BLaER1 treated with 17β-estradiol and CSF1 and Interleukin-3, amounts not matched to agents 10 nM and 100 nM (cell line): ENCODE data around the gene KRT28.

Experiments used
- H3K27ac ChIP-seq, 11 experiments: shearing (Covaris generic); formaldehyde crosslinking; 2 replicates each; pipeline ENCODE4 v1.8.1; 2022
- H3K27me3 ChIP-seq, 11 experiments: shearing (Covaris generic); formaldehyde crosslinking; 2 replicates each; pipeline ENCODE4 v1.8.1; 2022
- H3K36me3 ChIP-seq, 11 experiments: shearing (Covaris generic); formaldehyde crosslinking; 2 replicates each; pipeline ENCODE4 v1.8.1; 2022
- H3K4me1 ChIP-seq, 10 experiments: shearing (Covaris generic); formaldehyde crosslinking; 2 replicates each; pipeline ENCODE4 v1.8.1; 2022
- H3K4me2 ChIP-seq, 11 experiments: shearing (Covaris generic); formaldehyde crosslinking; 2 replicates each; pipeline ENCODE4 v1.8.1; 2022
- H3K4me3 ChIP-seq, 10 experiments: shearing (Covaris generic); formaldehyde crosslinking; 2 replicates each; pipeline ENCODE4 v1.8.1; 2022
- H3K9ac ChIP-seq, 11 experiments: shearing (Covaris generic); formaldehyde crosslinking; 2 replicates each; pipeline ENCODE4 v1.8.1; 2022
- H3K9me3 ChIP-seq, 11 experiments: shearing (Covaris generic); formaldehyde crosslinking; replicated peaks in 1 of 11; 2 replicates each; pipeline ENCODE4 v1.8.1; 2022
- H4K20me1 ChIP-seq, 11 experiments: shearing (Covaris generic); formaldehyde crosslinking; 2 replicates each; pipeline ENCODE4 v1.8.1; 2022
- Cebpa-rat ChIP-seq, 11 experiments: shearing (Covaris generic); IDR thresholded peaks; 2 replicates each; pipeline ENCODE4 v1.8.1; 2022

The KRT28 gene

DNA sequence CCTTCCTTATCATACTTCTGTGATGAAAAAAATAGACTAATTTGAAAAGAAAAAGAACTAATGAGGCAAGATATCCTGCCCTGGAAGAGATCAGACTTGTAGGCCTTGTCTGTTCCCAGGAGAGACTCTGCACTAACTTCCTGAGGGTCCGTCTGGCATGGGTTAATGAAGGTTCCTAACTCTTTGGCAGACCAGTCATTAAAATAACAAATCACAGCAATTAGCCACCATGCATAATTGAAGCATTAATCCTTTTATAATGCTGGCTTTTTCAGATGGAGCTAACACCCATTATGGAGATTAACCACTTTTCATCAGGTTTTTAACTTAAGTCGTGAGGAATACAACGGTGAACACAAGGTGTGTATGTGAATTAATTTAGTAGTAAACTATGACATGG lies 33.1 kb upstream of the KRT28 start:
- H3K27me3 ChIP-seq: no peaks in the 10 kb centered on the region
- H3K36me3 ChIP-seq: peaks cover 9 to 30% (median 14%) of the 10 kb centered on the region in 11 experiments; a peak in 17 of 22 replicates
- H3K9me3 ChIP-seq: peaks cover 0 to 12% (median 6%) of the 10 kb centered on the region in 11 experiments; a peak in 6 of 22 replicates
- no peak for TF ChIP-seq Cebpa-rat (IDR thresholded peaks at IDR 0.05)
- peak overlapping the region in 5 of 11 experiments; percentile 20 to 53 (median 36); a peak in 8 of 22 replicates for H3K27ac ChIP-seq
- H3K4me1 ChIP-seq: peaks cover 9 to 28% (median 19%) of the 10 kb centered on the region in 10 experiments; a peak in 19 of 20 replicates
- H3K9ac ChIP-seq: 0 out of 22 replicates have a peak overlapping the region, but pooled peaks of 1 of the 11 experiments have one; percentile 18
- no peaks in the 10 kb centered on the region for H4K20me1 ChIP-seq
- H3K4me2 ChIP-seq: peak overlapping the region; percentile 1 to 76 (median 59); a peak in 17 of 22 replicates
- peak overlapping the region in 2 of 10 experiments; percentile 0 to 6; a peak in 1 of 20 replicates for H3K4me3 ChIP-seq

DNA sequence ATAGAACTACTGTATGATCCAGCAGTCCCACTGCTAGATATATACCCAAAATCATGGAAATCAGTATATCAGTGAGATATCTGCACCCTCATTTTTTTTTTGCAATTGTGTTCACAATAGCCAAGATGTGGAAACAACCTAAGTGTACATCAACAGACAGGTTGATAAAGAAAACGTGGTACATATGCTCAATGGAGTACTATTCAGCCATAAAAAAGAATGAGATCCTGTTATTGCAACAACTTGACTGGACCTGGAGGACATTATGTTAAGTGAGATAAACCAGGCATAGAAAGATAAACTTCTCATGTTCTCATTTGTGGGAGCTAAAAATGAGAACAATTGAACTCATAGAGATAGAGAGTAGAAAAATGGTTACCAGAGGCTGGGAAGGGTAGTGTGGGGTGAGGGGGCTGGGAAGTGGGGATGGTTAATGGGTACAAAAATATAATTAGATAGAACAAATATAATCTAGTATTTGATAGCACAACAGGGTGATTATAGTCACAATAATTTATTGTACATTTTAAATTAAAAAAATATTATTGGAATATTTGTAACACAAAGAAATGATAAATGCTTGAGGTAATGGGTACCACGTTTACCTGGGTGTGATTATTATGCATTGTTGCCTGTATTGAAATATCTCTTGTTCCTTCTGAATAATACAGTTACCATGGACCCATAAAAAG lies 30.5 kb upstream of the KRT28 start:
- Histone ChIP-seq H3K27ac (no peak overlapping the region), H3K4me3 (no peak overlapping the region), H3K27me3 (no peaks in the 10 kb centered on the region)

DNA sequence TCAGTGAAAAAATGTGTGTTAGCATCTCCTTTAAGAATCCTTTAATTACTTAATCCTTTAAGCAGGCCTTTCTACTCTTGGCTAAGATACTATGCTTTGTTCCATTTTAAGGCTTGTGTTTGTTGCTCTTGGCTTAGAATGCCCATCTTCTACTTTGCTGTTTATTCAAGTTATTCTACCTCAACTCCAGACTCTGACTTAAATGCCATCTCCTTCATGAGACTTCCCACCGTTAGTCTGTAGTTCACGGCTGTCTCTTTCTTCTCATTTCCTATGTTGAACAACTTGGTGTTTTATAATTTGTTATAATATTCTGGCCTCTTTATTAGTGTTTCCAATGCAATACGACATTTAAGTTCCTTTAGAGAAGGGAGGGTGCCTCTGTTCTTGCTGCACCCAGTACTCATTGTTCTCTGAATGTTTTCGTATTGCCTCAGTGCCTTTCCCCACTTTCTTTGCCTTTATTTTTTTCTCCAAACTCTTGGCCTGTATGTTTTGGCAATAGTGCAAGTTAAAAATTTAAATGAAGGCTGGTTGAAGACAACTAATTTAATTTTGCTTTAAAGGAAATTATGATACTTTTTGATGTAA lies 28.8 kb upstream of the KRT28 start:
- Histone ChIP-seq H3K4me1 (peaks cover 9 to 20% (median 18%) of the 10 kb centered on the region in 10 experiments; a peak in 19 of 20 replicates), H3K9ac (no peak overlapping the region), H4K20me1 (no peaks in the 10 kb centered on the region), H3K4me2 (no peak overlapping the region), H3K36me3 (peaks cover 0 to 7% (median 0%) of the 10 kb centered on the region in 11 experiments; a peak in 4 of 22 replicates), H3K4me3 (no peak overlapping the region), H3K27ac (no peak overlapping the region), H3K9me3 (peaks cover 0 to 12% (median 6%) of the 10 kb centered on the region in 11 experiments; a peak in 6 of 22 replicates), H3K27me3 (no peaks in the 10 kb centered on the region)
- TF ChIP-seq Cebpa-rat (IDR thresholded peaks at IDR 0.05): no peak

More for the DNA sequence above, 30.5 kb upstream of the KRT28 start:
- Histone ChIP-seq H3K9me3 (peaks cover 0 to 12% (median 6%) of the 10 kb centered on the region in 11 experiments; a peak in 6 of 22 replicates), H3K36me3 (peaks cover 5 to 20% (median 10%) of the 10 kb centered on the region in 11 experiments; a peak in 16 of 22 replicates), H3K4me2 (no peak overlapping the region), H3K9ac (no peak overlapping the region), H3K4me1 (peaks cover 9 to 28% (median 19%) of the 10 kb centered on the region in 10 experiments; a peak in 19 of 20 replicates), H4K20me1 (no peaks in the 10 kb centered on the region)
- no peak for TF ChIP-seq Cebpa-rat (IDR thresholded peaks at IDR 0.05)

DNA sequence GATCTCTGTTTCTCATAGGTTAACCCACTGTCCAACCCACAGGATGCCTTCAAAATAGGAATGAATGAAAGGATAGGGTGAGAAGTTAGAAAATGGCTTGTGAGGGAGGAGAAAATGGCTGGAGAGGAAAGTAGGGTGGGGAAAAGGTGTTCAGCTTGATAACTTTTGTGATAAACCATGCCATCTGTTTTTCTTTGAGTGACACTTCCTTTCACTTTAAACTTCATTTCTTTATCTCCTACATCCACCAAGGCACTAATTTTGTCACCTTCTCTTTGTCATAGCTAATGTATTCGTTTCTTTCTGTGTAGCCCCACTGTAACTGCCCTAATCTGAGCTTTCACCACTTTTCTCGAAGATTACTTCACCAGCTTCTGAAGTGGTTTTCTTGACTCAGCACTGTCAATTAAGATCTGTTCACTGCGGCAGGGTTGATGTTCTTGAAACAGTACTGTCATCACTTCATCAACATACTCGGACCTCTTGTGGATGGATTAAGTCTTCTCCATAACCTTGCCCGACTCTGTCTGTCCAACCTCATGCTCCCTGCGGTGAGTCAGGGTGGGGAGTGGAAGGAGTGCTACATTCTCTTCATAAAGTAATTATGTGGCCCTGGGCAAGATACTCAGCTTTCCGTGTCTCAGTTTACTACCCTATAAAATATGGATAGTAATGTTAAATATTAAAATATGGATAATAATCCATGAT lies 28.1 kb upstream of the KRT28 start:
- peaks cover 0 to 7% (median 0%) of the 10 kb centered on the region in 11 experiments; a peak in 4 of 22 replicates for H3K36me3 ChIP-seq
- H3K27ac ChIP-seq: no peak overlapping the region
- no peak for TF ChIP-seq Cebpa-rat (IDR thresholded peaks at IDR 0.05)
- peaks cover 3 to 14% (median 11%) of the 10 kb centered on the region in 10 experiments; a peak in 19 of 20 replicates for H3K4me1 ChIP-seq
- H4K20me1 ChIP-seq: no peaks in the 10 kb centered on the region
- no peak overlapping the region for H3K4me2 ChIP-seq
- no peaks in the 10 kb centered on the region for H3K27me3 ChIP-seq
- no peak overlapping the region for H3K9ac ChIP-seq
- H3K9me3 ChIP-seq: peaks cover 0 to 12% (median 6%) of the 10 kb centered on the region in 11 experiments; a peak in 6 of 22 replicates
- H3K4me3 ChIP-seq: no peak overlapping the region

DNA sequence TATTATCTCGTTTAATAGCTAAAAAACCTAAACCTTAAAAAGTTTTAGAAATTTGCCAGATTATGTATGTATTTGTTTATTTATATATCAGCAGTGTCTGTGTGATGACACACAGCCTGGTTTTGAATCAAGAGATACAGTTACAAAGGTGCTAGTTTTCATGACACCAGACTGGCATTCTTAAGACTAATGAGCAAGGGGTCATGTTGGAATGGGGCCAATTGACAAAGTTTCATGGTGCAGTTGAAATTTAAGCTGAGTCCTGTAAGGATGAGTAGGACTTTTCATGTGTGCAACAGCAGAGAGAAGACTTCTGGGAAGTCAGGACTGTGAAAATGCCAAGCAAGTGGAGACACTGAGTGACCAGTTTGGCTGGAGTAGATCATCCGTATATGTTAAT lies 25.8 kb upstream of the KRT28 start:
- H3K4me2 ChIP-seq: no peak overlapping the region
- no peak overlapping the region for H3K27ac ChIP-seq
- no peaks in the 10 kb centered on the region for H4K20me1 ChIP-seq
- no peak overlapping the region for H3K4me3 ChIP-seq
- TF ChIP-seq Cebpa-rat (IDR thresholded peaks at IDR 0.05): no peak
- peaks cover 0 to 12% (median 6%) of the 10 kb centered on the region in 11 experiments; a peak in 6 of 22 replicates for H3K9me3 ChIP-seq
- no peaks in the 10 kb centered on the region for H3K27me3 ChIP-seq
- peaks cover 0 to under 1% (median 0%) of the 10 kb centered on the region in 10 experiments; a peak in 1 of 20 replicates for H3K4me1 ChIP-seq
- no peak overlapping the region for H3K9ac ChIP-seq
- peaks cover 0 to 15% (median 0%) of the 10 kb centered on the region in 11 experiments; a peak in 5 of 22 replicates for H3K36me3 ChIP-seq

DNA sequence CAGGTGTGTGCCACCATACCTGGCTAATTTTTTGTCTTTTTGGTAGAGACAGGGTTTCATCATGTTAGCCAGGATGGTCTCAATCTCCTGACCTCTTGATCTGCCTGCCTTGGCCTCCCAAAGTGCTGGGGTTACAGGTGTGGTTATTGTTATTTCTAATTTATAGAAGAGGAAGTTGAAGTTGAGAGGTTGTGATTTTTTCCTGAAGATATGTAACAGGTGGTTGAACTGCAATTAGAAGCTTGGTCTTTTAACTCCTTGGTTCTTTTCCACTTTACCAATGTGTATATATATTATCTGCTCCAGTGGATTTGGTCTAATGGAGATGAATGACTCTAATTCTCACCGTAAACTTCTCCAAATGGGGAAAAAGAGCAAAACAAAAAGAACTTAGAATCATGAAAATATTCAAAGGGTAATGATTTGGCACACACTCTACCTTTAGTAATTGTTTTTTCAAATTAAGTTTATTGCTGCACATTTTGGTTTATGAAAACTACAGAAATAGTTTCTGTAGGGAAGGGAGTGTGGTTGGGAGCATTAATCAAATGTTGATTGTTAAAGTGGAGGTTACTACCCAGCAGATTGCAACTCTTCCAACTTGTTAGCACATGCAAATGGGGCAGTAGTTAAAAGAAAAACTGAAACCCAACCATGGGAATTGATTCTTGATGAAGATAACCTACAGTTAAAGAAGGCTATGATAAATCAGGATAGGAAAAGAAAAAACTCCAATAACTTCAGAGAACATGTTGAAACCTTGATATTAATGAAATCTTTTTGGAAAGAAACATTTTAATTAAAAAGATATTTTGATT lies 24.5 kb upstream of the KRT28 start:
- no peaks in the 10 kb centered on the region for H4K20me1 ChIP-seq
- peaks cover 0 to 14% (median 5%) of the 10 kb centered on the region in 10 experiments; a peak in 6 of 20 replicates for H3K4me1 ChIP-seq
- peaks cover 0 to 15% (median 0%) of the 10 kb centered on the region in 11 experiments; a peak in 5 of 22 replicates for H3K36me3 ChIP-seq
- H3K27ac ChIP-seq: no peak overlapping the region
- no peak for TF ChIP-seq Cebpa-rat (IDR thresholded peaks at IDR 0.05)
- H3K27me3 ChIP-seq: no peaks in the 10 kb centered on the region
- no peak overlapping the region for H3K4me2 ChIP-seq
- peaks cover 0 to 10% (median 0%) of the 10 kb centered on the region in 11 experiments; a peak in 8 of 22 replicates for H3K9me3 ChIP-seq
- no peak overlapping the region for H3K9ac ChIP-seq
- H3K4me3 ChIP-seq: no peak overlapping the region

DNA sequence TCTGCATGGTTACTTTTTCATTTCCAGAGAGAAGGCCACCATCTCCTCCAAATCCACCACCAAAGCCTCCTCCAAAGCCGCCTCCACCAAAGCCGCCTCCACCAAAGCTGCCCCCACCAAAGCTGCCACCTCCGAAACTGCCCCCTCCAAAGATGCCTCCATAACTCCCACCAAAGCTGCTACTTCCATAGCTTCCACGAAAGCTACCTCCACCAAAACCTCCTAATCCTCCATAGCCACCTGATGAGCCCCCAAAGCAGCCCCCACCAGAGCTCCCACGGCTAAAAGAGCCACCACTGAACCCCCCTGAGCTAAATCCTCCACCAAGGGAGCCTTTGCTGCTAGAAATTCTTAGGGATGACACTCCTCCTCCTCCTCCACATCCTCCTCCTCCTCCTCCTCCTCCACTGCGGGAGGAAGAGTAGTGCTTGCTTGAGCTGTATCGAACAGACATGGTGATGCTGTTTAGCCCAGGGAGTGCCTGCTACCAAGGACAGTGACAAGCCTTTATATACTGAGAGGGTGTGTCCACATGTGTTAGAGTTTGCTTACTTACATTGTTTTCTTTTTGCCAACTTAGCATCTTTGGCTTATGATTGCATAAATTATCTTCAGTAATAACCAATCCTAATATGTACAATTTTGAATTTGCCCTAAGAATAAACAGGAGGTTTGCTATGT lies 22.5 kb upstream of the KRT28 start, which contains the start of gene KRT10:
TSS of gene KRT10 (minus strand) at position 483 of the 681 bp plus-strand sequence. CDS start at position 454, 29 bp downstream.
- Histone ChIP-seq H3K4me3 (no peak within 1 kb of the TSS), H3K4me2 (no peak within 1 kb of the TSS), H3K9ac (no peak within 1 kb of the TSS), H3K9me3 (peaks cover 0 to 16% (median 2%) of the 10 kb centered on the region in 11 experiments; a peak in 9 of 22 replicates), H3K27ac (no peak within 1 kb of the TSS), H3K27me3 (no peaks in the 10 kb centered on the region), H3K4me1 (peaks cover 4 to 22% (median 8%) of the 10 kb centered on the region in 10 experiments; a peak in 12 of 20 replicates), H4K20me1 (no peaks in the 10 kb centered on the region), H3K36me3 (peaks cover 3 to 15% (median 8%) of the 10 kb centered on the region in 11 experiments)
- no peak for TF ChIP-seq Cebpa-rat (IDR thresholded peaks at IDR 0.05)
